Breast epithelium (tissue), 4 donors: ENCODE measurements around the gene STXBP4. TPM values are rescaled to one million over a fixed set of nuclear protein-coding genes. Genes with fewer than 3 reads are reported as not detected.

Source experiments
- DNase-seq, 2 donors: peaks; one replicate each; pipeline ENCODE4 v3.0.0-alpha.2; 2019; ENCODE audit warnings: low spot score in 2 of 2
- H3K27ac ChIP-seq, 2 donors: fragments of 200-600 bp; sonication (generic) in 1 of 2; one replicate each; pipeline ENCODE4 v1.5.1; 2016 to 2019; ENCODE audit warnings: mild to moderate bottlenecking in 1 of 2
- H3K27me3 ChIP-seq, 2 donors: fragments of 200-600 bp; sonication (generic) in 1 of 2; one replicate each; pipeline versions ENCODE4 v1.5.1 to v1.6.0; 2017 to 2019; ENCODE audit warnings: control low read depth in 1 of 2, mild to moderate bottlenecking in 1 of 2
- H3K36me3 ChIP-seq: fragments of 200-600 bp; one replicate; pipeline ENCODE4 v1.5.1; 2019
- H3K4me1 ChIP-seq, 2 donors: fragments of 200-600 bp; sonication (generic); one replicate each; pipeline ENCODE4 v1.5.1; 2016 to 2019; ENCODE audit warnings: control low read depth in 1 of 2
- H3K4me3 ChIP-seq, 3 donors: fragments of 200-600 bp; sonication (generic); 1 replicate in 2 of 3; 2 replicates in 1 of 3; pipeline ENCODE4 v1.5.1; 2016 to 2019; ENCODE audit warnings: mild to moderate bottlenecking in 3 of 3, moderate library complexity in 2 of 3
- H3K9me3 ChIP-seq, 2 donors: fragments of 200-600 bp; sonication (generic) in 1 of 2; one replicate each; pipeline ENCODE4 v1.5.1; 2016 to 2019; ENCODE audit warnings: control low read depth in 1 of 2
- CTCF ChIP-seq, 3 donors: fragments of 450-650 bp; IDR thresholded peaks; one replicate each; pipeline ENCODE4 v1.5.1; 2016 to 2017; ENCODE audit warnings: antibody characterized with exemption in 3 of 3, mild to moderate bottlenecking in 3 of 3, moderate library complexity in 3 of 3
- POLR2A ChIP-seq: fragments of 450-650 bp; IDR thresholded peaks from one replicate; pipeline ENCODE4 v1.6.1; 2016; ENCODE audit warnings: antibody characterized with exemption, mild to moderate bottlenecking, moderate library complexity
- POLR2AphosphoS5 ChIP-seq, 3 donors: sonication (generic); formaldehyde crosslinking; IDR thresholded peaks; one replicate each; pipeline ENCODE4 v1.6.1; 2017; ENCODE audit warnings: antibody characterized with exemption in 3 of 3
- intact Hi-C: fragments of 100-400 bp; cut with DNase I; formaldehyde crosslinking; loops from one replicate; pipeline ENCODE4 v1.15.1; 2023; ENCODE audit warnings: low total_unique reads
- total RNA-seq, 3 donors: library from RNA; depleted of rRNA; stranded (reverse); fragments of >200 nt; gene quantifications; one replicate each; pipeline ENCODE4 v1.1.0, GENCODE V29; 2016

STXBP4 gene
- total RNA-seq, 3 donors from 2014 or later = 10.4 to 29.2 (median 20.2) TPM

GRCh38 chr17:55098765-55099164 lies 130.2 kb downstream of the STXBP4 start:
- intact Hi-C loops = no loop called here
- no peak for DNase-seq
- no peak overlapping the region for H3K27ac ChIP-seq
- H3K36me3 ChIP-seq = no peaks in the 10 kb centered on the region
- H3K4me1 ChIP-seq = no peaks in the 10 kb centered on the region
- H3K9me3 ChIP-seq = no peaks in the 10 kb centered on the region
- H3K27me3 ChIP-seq = no peaks in the 10 kb centered on the region
- no peak overlapping the region for H3K4me3 ChIP-seq
- TF ChIP-seq POLR2AphosphoS5 (IDR thresholded peaks at IDR 0.05) (no peak), CTCF (IDR thresholded peaks at IDR 0.05) (no peak), POLR2A (no peak)

- H3K36me3 ChIP-seq = no peaks in the 10 kb centered on the region
- H3K9me3 ChIP-seq = no peaks in the 10 kb centered on the region
- no peaks in the 10 kb centered on the region for H3K27me3 ChIP-seq
- TF ChIP-seq POLR2A = no peak
- TF ChIP-seq POLR2AphosphoS5 (IDR thresholded peaks at IDR 0.05) = no peak
- no peak for TF ChIP-seq CTCF (IDR thresholded peaks at IDR 0.05)
- no peak overlapping the region for H3K4me3 ChIP-seq
- no peaks in the 10 kb centered on the region for H3K4me1 ChIP-seq
- DNase-seq = no peak
- no peak overlapping the region for H3K27ac ChIP-seq
- intact Hi-C loops = no loop called here
Measured at GRCh38 chr17:55110521-55110920, 142.0 kb downstream of the STXBP4 start.

GRCh38 chr17:55114283-55114682 lies 145.7 kb downstream of the STXBP4 start:
- Histone ChIP-seq H3K4me3 (no peak overlapping the region), H3K27me3 (no peaks in the 10 kb centered on the region), H3K27ac (no peak overlapping the region), H3K9me3 (no peaks in the 10 kb centered on the region), H3K36me3 (no peaks in the 10 kb centered on the region), H3K4me1 (peaks cover 0 to 4% of the 10 kb centered on the region in 2 donors)
- DNase-seq = no peak
- intact Hi-C loops = no loop called here
- TF ChIP-seq POLR2A = no peak
- TF ChIP-seq POLR2AphosphoS5 (IDR thresholded peaks at IDR 0.05) = no peak
- TF ChIP-seq CTCF (IDR thresholded peaks at IDR 0.05) = no peak

GRCh38 chr17:55116440-55116914 lies 147.9 kb downstream of the STXBP4 start:
- Histone ChIP-seq H3K4me1 (peaks cover 0 to 4% of the 10 kb centered on the region in 2 donors), H3K27ac (no peak overlapping the region), H3K4me3 (no peak overlapping the region), H3K36me3 (no peaks in the 10 kb centered on the region), H3K27me3 (no peaks in the 10 kb centered on the region), H3K9me3 (no peaks in the 10 kb centered on the region)
- intact Hi-C loops = no loop called here
- no peak for TF ChIP-seq CTCF (IDR thresholded peaks at IDR 0.05)
- no peak for TF ChIP-seq POLR2A
- no peak for TF ChIP-seq POLR2AphosphoS5 (IDR thresholded peaks at IDR 0.05)
- no peak for DNase-seq

GRCh38 chr17:55117164-55117563 lies 148.6 kb downstream of the STXBP4 start:
- Histone ChIP-seq H3K36me3 (no peaks in the 10 kb centered on the region), H3K4me1 (peaks cover 0 to 4% of the 10 kb centered on the region in 2 donors), H3K9me3 (no peaks in the 10 kb centered on the region), H3K27ac (peak overlapping the region in 1 of 2 donors; percentile 2), H3K27me3 (no peaks in the 10 kb centered on the region), H3K4me3 (no peak overlapping the region)
- intact Hi-C loops = no loop called here
- TF ChIP-seq CTCF (IDR thresholded peaks at IDR 0.05) = no peak
- TF ChIP-seq POLR2A = no peak
- TF ChIP-seq POLR2AphosphoS5 (IDR thresholded peaks at IDR 0.05) = no peak
- no peak for DNase-seq
